ENCODE data around the gene BTRC. TPM values are rescaled to one million over a fixed set of nuclear protein-coding genes. Genes with fewer than 3 reads are reported as not detected.

Gene BTRC
- total and polyA plus RNA-seq, 2 donors (not counting 3 experiments of a cell fraction or from before 2014, with no cell fraction given): 11.6 to 18.5 TPM

GRCh38 chr10:101394524-101395133 is 40.7 kb downstream of the BTRC start:
- no TSS peak for BruUV-seq (replicated peaks)

More at GRCh38 chr10:101394524-101395133, 40.7 kb downstream of the BTRC start:
- Histone ChIP-seq H3K27ac (ENCODE audit: insufficient read depth, low read depth, low read length) (no peak overlapping the region), H3K4me3 (replicated peaks in 1 of 3; ENCODE audit: insufficient read depth in 1 of 3, low read depth in 1 of 3, low read length in 3 of 3) (no peak overlapping the region), H4K20me1 (replicated peaks; ENCODE audit: control insufficient read depth, extremely low read depth, insufficient read depth, low read length) (no peaks in the 10 kb centered on the region), H3K9me1 (replicated peaks; ENCODE audit: control insufficient read depth, extremely low read depth, insufficient read depth, low read length) (no peaks in the 10 kb centered on the region), H3K9me3 (replicated peaks; ENCODE audit: control insufficient read depth, insufficient read depth, low read length) (no peaks in the 10 kb centered on the region), H3K9ac (replicated peaks; ENCODE audit: extremely low read depth, insufficient read depth, low read length) (no peak overlapping the region), H3K27me3 (ENCODE audit: control insufficient read depth in 2 of 2, insufficient read depth in 2 of 2, low read length in 2 of 2) (no peaks in the 10 kb centered on the region), H3K4me1 (ENCODE audit: control insufficient read depth, extremely low read depth, insufficient read depth, low read length) (no peaks in the 10 kb centered on the region), H3K4me2 (ENCODE audit: insufficient read depth, low read length) (no peak overlapping the region), H2AFZ (ENCODE audit: low read depth, low read length) (no peak overlapping the region), H3K79me2 (ENCODE audit: control insufficient read depth, insufficient read depth, low read length) (no peaks in the 10 kb centered on the region), H3K36me3 (ENCODE audit: control insufficient read depth in 2 of 2, extremely low read depth in 1 of 2, insufficient read depth in 2 of 2, low read length in 2 of 2) (no peaks in the 10 kb centered on the region)
- TF ChIP-seq POLR2A (IDR thresholded peaks at IDR 0.05; ENCODE audit: low read depth, low read length) (no peak), JUN (IDR thresholded peaks at IDR 0.05; ENCODE audit: borderline replicate concordance, insufficient read depth, insufficient read length, low read depth) (no peak), EZH2 (IDR thresholded peaks at IDR 0.05; ENCODE audit: borderline replicate concordance, low read depth, low read length, severe bottlenecking) (no peak), GATA2 (IDR thresholded peaks at IDR 0.05; ENCODE audit: insufficient read depth, insufficient read length, low read depth, low read length) (no peak), FOS (IDR thresholded peaks at IDR 0.05; ENCODE audit: borderline replicate concordance, insufficient read depth, low read length) (no peak), POLR2AphosphoS5 (IDR thresholded peaks at IDR 0.05; ENCODE audit: insufficient read depth, low read depth, low read length) (no peak), MAX (IDR thresholded peaks at IDR 0.05; ENCODE audit: insufficient read depth, insufficient read length) (no peak), CTCF (IDR thresholded peaks at IDR 0.05; ENCODE audit: extremely low read depth in 1 of 2, insufficient read depth in 1 of 2, low read depth in 1 of 2, low read length in 2 of 2) (no peak), MYC (IDR thresholded peaks at IDR 0.05; ENCODE audit: low read depth, low read length) (no peak)
- no peak for DNase-seq (ENCODE audit: low read depth, low spot score)
- dilution Hi-C loops (cut with MboI; ENCODE audit: extremely low pct_ligation_motif_present, low sequenced_read_pairs): no loop called here
- no peak for FAIRE-seq
- ChIA-PET CTCF (no interaction called here), POLR2A (no interaction called here)
- intact Hi-C loops (cut with micrococcal nuclease): no loop called here
